K562 (cell line): ENCODE measurements around the gene GRPEL2. TPM values are rescaled to one million over a fixed set of nuclear protein-coding genes. Genes with fewer than 3 reads are reported as not detected.

Experiments
- ATAC-seq: fragments of 200-7000 bp; cut with Tn5 transposase; 3 replicates; pipeline ENCODE4 v1.9.1; 2020; ENCODE audit warnings: moderate library complexity
- BruUV-seq: library from RNA; stranded (reverse); fragments of 400-500 nt; replicated peaks from 2 replicates; lab custom pipeline; 2021; lab: Mats Ljungman, UMichigan
- CTCF ChIA-PET: fragments of 300-600 bp; formaldehyde crosslinking; extraction: SDS; loops from one replicate; lab custom pipeline; 2021; ENCODE audit warnings: low intra/inter-chr PET ratio; lab: Yijun Ruan, JAX
- POLR2A ChIA-PET: fragments of 300-600, 350-650 bp; sonication (Branson Sonifier 250); formaldehyde crosslinking; extraction: SDS; loops from one replicate; lab custom pipeline; 2021; ENCODE audit warnings: antibody characterized with exemption, inconsistent platforms; lab: Yijun Ruan, JAX
- DNase-seq, 4 experiments: peaks; one replicate each; pipeline versions ENCODE4 v3.0.0 to v3.0.0-alpha.2; 2011 to 2018; ENCODE audit warnings: low spot score in 3 of 4, mixed read lengths in 3 of 4; ENCODE audit errors: extremely low read depth in 1 of 4
- FAIRE-seq: peaks from 2 replicates; lab custom pipeline; 2011; peaks lifted over from hg19 to GRCh38; lab: Jason Lieb, UNC
- H2AFZ ChIP-seq: 2 replicates; pipeline ENCODE4 v1.6.0; 2011; ENCODE audit warnings: low read depth, low read length, control low read depth, inconsistent platforms
- H3K27ac ChIP-seq: fragments of 200-600 bp; 3 replicates; pipeline ENCODE4 v1.8.0; 2011; ENCODE audit warnings: low read depth, mild to moderate bottlenecking, control low read depth, inconsistent platforms, low read length, moderate library complexity, mixed read lengths; ENCODE audit errors: extremely low read depth
- H3K27me3 ChIP-seq, 2 experiments: fragments of 300-600 bp in 1 of 2; 2 replicates in 1 of 2; 3 replicates in 1 of 2; pipeline versions ENCODE4 v1.6.0 to v1.8.0; 2011; ENCODE audit warnings: inconsistent platforms in 2 of 2, low read length in 2 of 2, mild to moderate bottlenecking in 1 of 2, mixed read lengths in 1 of 2, moderate library complexity in 1 of 2; ENCODE audit not compliant: control insufficient read depth in 2 of 2, insufficient read depth in 2 of 2
- H3K36me3 ChIP-seq: fragments of 300-600 bp; 3 replicates; pipeline ENCODE4 v1.8.0; 2011; ENCODE audit warnings: mild to moderate bottlenecking, low read length, inconsistent platforms; ENCODE audit not compliant: control insufficient read depth, insufficient read depth
- H3K4me1 ChIP-seq, 2 experiments: fragments of 200-600 bp in 1 of 2; replicated peaks in 1 of 2; 2 replicates in 1 of 2; 3 replicates in 1 of 2; pipeline versions ENCODE4 v1.5.1 to v1.8.0; 2011; ENCODE audit warnings: inconsistent platforms in 2 of 2, low read length in 2 of 2, mild to moderate bottlenecking in 1 of 2, mixed read lengths in 1 of 2, moderate library complexity in 1 of 2; ENCODE audit not compliant: control insufficient read depth in 2 of 2, insufficient read depth in 2 of 2
- H3K4me2 ChIP-seq: 2 replicates; pipeline ENCODE4 v1.6.1; 2011; ENCODE audit warnings: low read length, control low read depth, inconsistent platforms, mixed read lengths; ENCODE audit not compliant: insufficient read depth
- H3K4me3 ChIP-seq: fragments of 200-600 bp; sonication (generic), shearing (Covaris generic); 2 replicates; pipeline ENCODE4 v1.5.1; 2016; ENCODE audit warnings: control low read depth, inconsistent platforms
- H3K79me2 ChIP-seq: fragments of 200-600 bp; 3 replicates; pipeline ENCODE4 v1.8.0; 2011; ENCODE audit warnings: low read length, inconsistent platforms; ENCODE audit not compliant: control insufficient read depth, insufficient read depth
- H3K9ac ChIP-seq, 2 experiments: 2 replicates each; pipeline versions ENCODE4 v1.6.0 to v1.6.1; 2011; ENCODE audit warnings: low read depth in 2 of 2, low read length in 2 of 2, control low read depth in 1 of 2, inconsistent platforms in 1 of 2, mild to moderate bottlenecking in 1 of 2, mixed read lengths in 1 of 2; ENCODE audit not compliant: insufficient read depth in 1 of 2
- H3K9me1 ChIP-seq: one replicate; pipeline ENCODE4 v1.6.0; 2011; ENCODE audit warnings: inconsistent platforms, mild to moderate bottlenecking, low read length, moderate library complexity; ENCODE audit not compliant: control insufficient read depth, insufficient read depth
- H3K9me3 ChIP-seq: replicated peaks from 2 replicates; pipeline ENCODE4 v1.5.1; 2011; ENCODE audit warnings: low read depth, low read length, inconsistent platforms; ENCODE audit not compliant: control insufficient read depth, insufficient read depth
- H4K20me1 ChIP-seq: replicated peaks from 2 replicates; pipeline ENCODE4 v1.6.1; 2011; ENCODE audit warnings: low read length, inconsistent platforms, mixed read lengths; ENCODE audit not compliant: control insufficient read depth, insufficient read depth
- FOXP4 ChIP-seq: sonication (generic); formaldehyde crosslinking; IDR thresholded peaks from 2 replicates; pipeline ENCODE4 v1.8.0; 2022; ENCODE audit warnings: mild to moderate bottlenecking, missing genetic modification reagents, borderline replicate concordance
- GABPB1 ChIP-seq: sonication (generic); formaldehyde crosslinking; IDR thresholded peaks from 2 replicates; pipeline ENCODE4 v1.8.0; 2022; ENCODE audit warnings: mild to moderate bottlenecking, missing genetic modification reagents
- MBD2 ChIP-seq: sonication (generic); IDR thresholded peaks from 2 replicates; pipeline ENCODE4 v1.6.1; 2016; ENCODE audit warnings: low read depth, borderline replicate concordance
- SRSF3 ChIP-seq: fragments of 200-400 bp; formaldehyde crosslinking; IDR thresholded peaks from 2 replicates; pipeline ENCODE4 v1.6.1; 2016; ENCODE audit warnings: mild to moderate bottlenecking, low read length, moderate library complexity; ENCODE audit not compliant: insufficient read depth
- TRIM25 ChIP-seq: fragments of 450-650 bp; IDR thresholded peaks from 2 replicates; pipeline ENCODE4 v1.7.0; 2016; ENCODE audit warnings: borderline replicate concordance
- YBX1 ChIP-seq: fragments of 450-650 bp; IDR thresholded peaks from 2 replicates; pipeline ENCODE4 v1.7.1; 2016; ENCODE audit warnings: mild to moderate bottlenecking
- ZNF785 ChIP-seq: fragments of 250-450 bp; sonication (Bioruptor Pico); IDR thresholded peaks from 2 replicates; pipeline ENCODE4 v1.4.0; 2020; ENCODE audit warnings: mild to moderate bottlenecking
- WGBS: fragments of 100-300 bp; shearing (Covaris generic); methylation state at CpG from one replicate; pipeline ENCODE4 v1.1.6; 2016; ENCODE audit warnings: low coverage, mixed read lengths; ENCODE audit not compliant: insufficient coverage; ENCODE audit errors: missing lambda C conversion rate; 5-methylcytosine and 5-hydroxymethylcytosine counted together
- in situ Hi-C: fragments of 300-500 bp; cut with MboI; formaldehyde crosslinking; loops from 4 replicates; pipeline ENCODE4 v1.15.0; 2018; ENCODE audit warnings: inconsistent platforms, mixed read lengths
- intact Hi-C: fragments of 100-400 bp; cut with micrococcal nuclease; formaldehyde crosslinking; loops from 2 replicates; pipeline ENCODE4 v1.14.2; 2022
- polyA plus RNA-seq, 8 experiments: library from polyadenylated mRNA; depleted of rRNA in 4 of 8; stranded (reverse) in 5 of 8; unstranded in 3 of 8; fragments of >200 nt; fragmentation: Nextera tagmentation in 2 of 8; fragmentation: Illumina TruSeq in 1 of 8; extraction: Ambion mirVana in 2 of 8; extraction: Trizol in 1 of 8; gene quantifications; 2 replicates each; pipeline versions ENCODE4 v1.2.1 to v1.2.3, GENCODE V29; 2011 to 2014; ENCODE audit warnings: inconsistent platforms in 1 of 8, missing spikeins in 1 of 8
- total RNA-seq, 7 experiments: library from RNA; depleted of rRNA in 6 of 7; stranded (reverse); fragments of >200 nt in 6 of 7; fragmentation: Illumina TruSeq in 2 of 7; extraction: Trizol in 2 of 7; gene quantifications; 2 replicates each; pipeline versions ENCODE4 v1.2.1 to v1.2.3, GENCODE V29; 2011 to 2021; ENCODE audit warnings: low replicate concordance in 1 of 7
- TF ChIP-seq, protein P1 (sequence below): sonication (generic); formaldehyde crosslinking; IDR thresholded peaks from 2 replicates; pipeline ENCODE4 v1.8.1; 2023; ENCODE audit warnings: mild to moderate bottlenecking, missing genetic modification reagents

GRPEL2 gene
- total and polyA plus RNA-seq, 9 of the 15 experiments (the other 6 are each of a cell fraction or from before 2014, with no cell fraction given): 11.2 to 40.5 (median 25.8) TPM

DNA sequence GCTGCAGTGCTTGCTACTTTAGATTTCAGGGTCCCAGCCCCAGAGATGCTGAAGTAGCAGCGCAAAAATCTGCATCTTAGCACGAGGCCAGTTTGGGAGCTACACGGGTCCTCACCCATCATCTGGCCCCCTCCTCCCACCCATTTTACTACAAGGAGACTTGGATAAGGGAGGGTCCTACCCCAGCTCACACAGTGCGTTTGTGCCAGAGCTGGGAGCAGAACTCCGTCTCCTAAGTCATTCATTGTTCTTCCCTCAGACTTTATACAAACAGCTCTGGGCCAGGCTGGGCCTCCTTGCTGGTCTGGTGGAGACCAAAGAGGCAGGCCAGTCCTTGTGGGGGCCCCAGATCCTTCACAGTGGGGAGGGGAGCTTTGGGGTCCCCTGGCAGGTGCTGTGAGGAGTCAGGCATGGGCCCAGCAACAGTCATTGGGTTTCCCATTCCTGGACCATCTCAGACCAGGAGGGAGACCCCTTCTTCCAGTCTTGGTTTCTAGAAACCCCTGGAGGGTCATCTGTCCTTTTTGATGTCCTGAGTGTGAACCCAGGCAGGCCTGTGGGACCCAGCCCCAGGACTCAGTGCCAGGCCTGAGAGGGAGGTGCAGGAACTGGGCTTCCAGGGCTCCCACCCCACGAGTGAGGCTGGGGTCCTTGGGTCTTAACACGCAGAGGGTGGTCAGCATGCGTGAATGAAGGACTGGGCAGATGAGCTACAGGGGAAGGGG, 36.1 kb downstream of the GRPEL2 start:
- H3K9me3 ChIP-seq: no peaks in the 10 kb centered on the region
- no peaks in the 10 kb centered on the region for H4K20me1 ChIP-seq
- 33% methylated on average over 8 of the region's 8 CpGs for WGBS
- no peaks in the 10 kb centered on the region for H3K79me2 ChIP-seq
- peak overlapping the region in 1 of 2 experiments; percentile 70; a peak in 2 of 4 replicates for H3K9ac ChIP-seq
- DNase-seq (no peak), ATAC-seq (peak; percentile 30; the same call in 2 of the 3 replicates), FAIRE-seq (no peak)
- no peaks in the 10 kb centered on the region for H3K27me3 ChIP-seq
- in situ Hi-C loops (no loop called here), intact Hi-C loops (loop anchor here (5.0 kb wide), 1 partner anchor 236 kb away; no protein-coding TSS in a partner anchor)
- peak overlapping the region; percentile 78; the same call in 1 of the 2 replicates for H2AFZ ChIP-seq
- CTCF ChIA-PET: interaction anchor here (0.6 to 2.5 kb wide), 6 partner anchors 9 to 184 kb away, joined by 3 to 20 read pairs (median 5); no protein-coding TSS in a partner anchor
- H3K4me2 ChIP-seq: no peak overlapping the region
- no peak overlapping the region for H3K27ac ChIP-seq
- TF ChIP-seq GABPB1 (0 out of 2 replicates have a peak, but pooled peaks have one; percentile 31), MBD2 (no peak), FOXP4 (CRISPR knock-in tag) (0 out of 2 replicates have a peak, but pooled peaks have one; percentile 40), ZNF785 (CRISPR knock-in tag) (no peak), SRSF3 (no peak), TRIM25 (no peak), YBX1 (no peak)
- TF ChIP-seq, protein P1, sequence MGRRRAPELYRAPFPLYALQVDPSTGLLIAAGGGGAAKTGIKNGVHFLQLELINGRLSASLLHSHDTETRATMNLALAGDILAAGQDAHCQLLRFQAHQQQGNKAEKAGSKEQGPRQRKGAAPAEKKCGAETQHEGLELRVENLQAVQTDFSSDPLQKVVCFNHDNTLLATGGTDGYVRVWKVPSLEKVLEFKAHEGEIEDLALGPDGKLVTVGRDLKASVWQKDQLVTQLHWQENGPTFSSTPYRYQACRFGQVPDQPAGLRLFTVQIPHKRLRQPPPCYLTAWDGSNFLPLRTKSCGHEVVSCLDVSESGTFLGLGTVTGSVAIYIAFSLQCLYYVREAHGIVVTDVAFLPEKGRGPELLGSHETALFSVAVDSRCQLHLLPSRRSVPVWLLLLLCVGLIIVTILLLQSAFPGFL (CRISPR knock-in tag): no peak
- H3K9me1 ChIP-seq: no peaks in the 10 kb centered on the region
- no TSS peak for BruUV-seq
- no peaks in the 10 kb centered on the region for H3K36me3 ChIP-seq
- POLR2A ChIA-PET: interaction anchor here (0.6 to 1.1 kb wide), 4 partner anchors 10 to 85 kb away, joined by 3 to 4 read pairs (median 3); no protein-coding TSS in a partner anchor
- H3K4me1 ChIP-seq: peaks cover 3 to 25% of the 10 kb centered on the region in 2 experiments; a peak in 3 of 5 replicates
- H3K4me3 ChIP-seq: no peak overlapping the region
